GM13976 (cell line): Measurements from ENCODE around the gene YTHDF1.
"Not testable (repeated sequence)": the region's sequence is repeated elsewhere in the genome, so short reads cannot be mapped to it uniquely, and the experiment has no call there.

Source experiments
- DNase-seq: peaks from one replicate; pipeline ENCODE4 v3.0.0; 2012; ENCODE audit warnings: low spot score
- CTCF ChIP-seq: IDR thresholded peaks from 2 replicates; pipeline ENCODE4 v1.5.1; 2012; ENCODE audit warnings: borderline replicate concordance, mild to moderate bottlenecking; ENCODE audit not compliant: insufficient read depth; ENCODE audit errors: extremely low read depth, missing control alignments, control extremely low read depth
- in situ Hi-C: fragments of 300-500 bp; cut with MboI; formaldehyde crosslinking; loops from one replicate; pipeline ENCODE4 v1.12.0; 2022; ENCODE audit warnings: low sequenced_read_pairs, mixed read lengths, inconsistent platforms; ENCODE audit not compliant: unreplicated experiment

The YTHDF1 gene

DNA sequence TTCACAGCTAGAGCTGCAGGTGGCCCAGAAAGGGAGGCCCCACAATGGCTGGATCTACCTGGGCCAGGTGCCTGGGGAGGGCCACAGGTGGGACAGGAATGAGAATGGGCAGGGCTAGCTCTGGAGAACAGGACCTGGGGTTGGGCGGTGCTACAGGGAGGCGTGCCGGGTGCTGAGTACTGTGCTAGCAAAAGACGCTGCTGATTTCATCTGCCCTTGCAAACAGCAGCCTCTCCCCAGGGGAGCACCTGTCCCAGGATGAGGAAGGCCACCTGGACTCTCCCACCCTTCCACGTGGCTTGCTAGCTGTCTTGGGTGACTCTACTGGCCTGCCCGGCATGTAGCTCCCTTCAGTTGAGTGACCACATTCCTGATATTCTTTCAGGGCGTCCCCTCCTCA is 6.6 kb upstream of the YTHDF1 start:
- TF ChIP-seq CTCF, result no peak
- in situ Hi-C loops, result no loop called here
- no peak for DNase-seq

GRCh38 chr20:63221400-63222053 is 5.6 kb upstream of the YTHDF1 start:
- DNase-seq, in situ Hi-C loops: not testable (repeated sequence)

- no peak for DNase-seq
- TF ChIP-seq CTCF, result no peak
- in situ Hi-C loops, result no loop called here
These were observed 4.9 kb upstream of the YTHDF1 start for GRCh38 chr20:63220696-63221399.

DNA sequence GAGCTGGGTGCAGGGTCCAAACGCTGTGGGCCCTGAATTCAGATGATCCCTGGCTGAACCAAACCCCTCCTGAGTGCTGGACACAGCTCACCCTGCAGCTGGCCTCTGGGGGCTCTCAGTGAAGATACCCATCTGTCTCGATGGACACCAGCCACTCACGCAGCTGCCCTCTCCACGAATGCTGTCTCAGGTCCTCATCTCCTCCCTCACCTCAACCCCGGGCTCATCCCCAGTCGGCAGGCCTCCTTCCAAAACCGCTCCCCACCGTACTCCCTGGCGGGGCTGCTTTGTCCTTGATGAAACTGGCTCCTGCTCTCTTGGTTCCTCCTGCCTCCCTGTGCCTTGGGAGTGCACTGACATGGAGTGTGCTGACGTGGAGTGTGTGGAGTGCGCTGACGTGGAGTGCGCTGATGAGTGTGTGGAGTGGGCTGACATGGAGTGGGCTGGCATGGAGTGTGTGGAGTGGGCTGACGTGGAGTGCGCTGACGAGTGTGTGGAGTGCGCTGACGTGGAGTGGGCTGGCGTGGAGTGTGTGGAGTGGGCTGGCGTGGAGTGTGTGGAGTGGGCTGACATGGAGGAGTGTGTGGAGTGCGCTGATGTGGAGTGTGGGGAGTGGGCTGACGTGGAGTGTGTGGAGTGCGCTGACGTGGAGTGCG is 4.1 kb upstream of the YTHDF1 start:
- no peak for TF ChIP-seq CTCF
- in situ Hi-C loops, result no loop called here
- DNase-seq, result no peak

DNA sequence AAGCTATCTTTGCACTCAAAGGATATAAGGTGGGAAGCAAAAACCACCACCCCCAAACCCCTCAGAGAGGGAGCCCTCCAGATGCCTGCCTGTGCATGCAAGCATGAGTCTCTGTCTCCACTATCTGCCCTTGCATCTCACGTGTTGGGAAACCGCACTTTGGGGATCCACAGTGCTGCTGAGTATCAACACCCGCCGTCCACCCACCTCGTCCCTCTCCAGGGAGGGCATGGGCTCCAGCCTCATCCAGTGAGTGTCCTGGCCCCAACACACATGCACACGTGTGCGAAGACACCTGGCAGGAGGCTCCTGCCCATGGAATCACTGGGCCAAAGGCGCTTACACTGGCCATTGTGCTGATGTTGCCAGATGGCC is 3.5 kb upstream of the YTHDF1 start:
- no peak for TF ChIP-seq CTCF
- DNase-seq, result no peak
- in situ Hi-C loops, result no loop called here

- TF ChIP-seq CTCF, result no peak
- no peak for DNase-seq
- in situ Hi-C loops, result no loop called here
These were observed 2.9 kb upstream of the YTHDF1 start for GRCh38 chr20:63218701-63219446.
